Measurements from ENCODE around the gene PRAC2.
A peak's percentile ranks its signal among the peaks of the same experiment; 100 is the strongest.

PRAC2 gene

DNA sequence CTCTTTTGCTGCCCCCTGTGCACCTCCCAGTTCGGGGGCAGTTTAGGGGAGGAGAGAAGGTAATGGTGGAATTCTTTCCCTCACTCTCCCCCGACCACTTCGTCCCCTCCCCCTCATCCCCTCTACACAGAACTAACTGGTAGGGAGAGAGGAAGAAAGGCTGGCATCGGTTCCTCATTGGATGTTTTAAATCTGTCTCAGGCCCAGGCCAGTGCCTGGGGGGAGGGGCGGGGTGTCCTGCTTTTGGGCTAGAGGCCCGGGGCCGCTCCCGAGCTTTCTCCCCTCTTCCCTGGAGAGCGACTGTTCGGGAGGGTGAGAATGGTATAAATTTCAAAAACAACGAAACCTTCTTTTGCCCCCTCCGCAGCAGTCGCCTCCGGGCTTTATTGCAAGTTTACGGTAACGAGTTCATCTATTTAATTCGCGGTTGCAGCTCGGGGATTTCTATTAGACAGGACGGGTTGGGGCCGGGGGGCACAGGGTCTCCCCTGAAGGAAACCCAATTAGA is at the start of gene PRAC2:
PRAC2 (plus strand) TSS at position 271 of the 508 bp plus-strand sequence. CDS start 1,226 bp downstream, outside the sequence.
- no peak within 1 kb of the TSS for H3K27ac ChIP-seq (ENCODE audit: low read length)
- no peak within 1 kb of the TSS for H3K4me3 ChIP-seq (ENCODE audit: low read depth in 1 of 2, low read length in 2 of 2)
- H3K9me3 ChIP-seq (ENCODE audit: control insufficient read depth in 1 of 2, low read length in 2 of 2) = no peaks in the 10 kb centered on the region
- H3K27me3 ChIP-seq (ENCODE audit: low read depth, low read length) = peaks cover 92% of the 10 kb centered on the region
- no peaks in the 10 kb centered on the region for H3K36me3 ChIP-seq (ENCODE audit: control insufficient read depth in 1 of 2, insufficient read depth in 2 of 2, low read length in 2 of 2)
- peaks cover 5 to 43% of the 10 kb centered on the region in 2 donors for H3K4me1 ChIP-seq (ENCODE audit: control insufficient read depth in 1 of 2, insufficient read depth in 2 of 2, low read length in 2 of 2)

DNA sequence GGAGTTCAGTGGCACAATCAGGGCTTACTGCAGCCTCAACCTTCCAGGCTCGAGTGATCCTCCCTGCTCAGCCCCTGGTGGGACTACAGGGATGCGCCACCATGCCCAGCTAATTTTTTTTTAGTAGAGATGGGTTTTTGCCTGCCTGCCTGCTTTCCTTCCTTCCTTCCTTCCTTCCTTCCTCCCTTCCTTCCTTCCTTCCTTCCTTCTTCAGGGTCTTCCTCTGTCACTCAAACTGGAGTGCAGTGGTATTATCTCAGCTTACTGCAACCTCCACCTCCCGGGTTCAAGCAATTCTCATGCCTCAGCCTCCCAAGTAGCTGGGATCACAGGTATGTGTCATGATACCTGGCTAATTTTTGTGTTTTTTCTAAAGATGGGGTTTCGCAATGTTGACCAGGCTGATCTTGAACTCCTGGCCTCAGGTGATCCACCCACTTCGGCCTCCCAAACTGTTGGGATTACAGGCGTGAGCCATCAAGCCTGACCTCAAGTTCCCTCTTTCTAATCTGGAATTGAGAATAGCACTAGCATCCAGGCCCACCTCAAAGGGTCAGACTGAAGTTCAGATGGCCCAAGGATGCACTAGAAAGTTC is 45.9 kb upstream of the PRAC2 start:
- Histone ChIP-seq H3K27me3 (ENCODE audit: low read depth, low read length) (peaks cover 11% of the 10 kb centered on the region), H3K27ac (ENCODE audit: low read length) (no peak overlapping the region), H3K9me3 (ENCODE audit: control insufficient read depth in 1 of 2, low read length in 2 of 2) (no peaks in the 10 kb centered on the region), H3K4me3 (ENCODE audit: low read depth in 1 of 2, low read length in 2 of 2) (no peak overlapping the region), H3K4me1 (ENCODE audit: control insufficient read depth in 1 of 2, insufficient read depth in 2 of 2, low read length in 2 of 2) (peaks cover 0 to 10% of the 10 kb centered on the region in 2 donors), H3K36me3 (ENCODE audit: control insufficient read depth in 1 of 2, insufficient read depth in 2 of 2, low read length in 2 of 2) (no peaks in the 10 kb centered on the region)

DNA sequence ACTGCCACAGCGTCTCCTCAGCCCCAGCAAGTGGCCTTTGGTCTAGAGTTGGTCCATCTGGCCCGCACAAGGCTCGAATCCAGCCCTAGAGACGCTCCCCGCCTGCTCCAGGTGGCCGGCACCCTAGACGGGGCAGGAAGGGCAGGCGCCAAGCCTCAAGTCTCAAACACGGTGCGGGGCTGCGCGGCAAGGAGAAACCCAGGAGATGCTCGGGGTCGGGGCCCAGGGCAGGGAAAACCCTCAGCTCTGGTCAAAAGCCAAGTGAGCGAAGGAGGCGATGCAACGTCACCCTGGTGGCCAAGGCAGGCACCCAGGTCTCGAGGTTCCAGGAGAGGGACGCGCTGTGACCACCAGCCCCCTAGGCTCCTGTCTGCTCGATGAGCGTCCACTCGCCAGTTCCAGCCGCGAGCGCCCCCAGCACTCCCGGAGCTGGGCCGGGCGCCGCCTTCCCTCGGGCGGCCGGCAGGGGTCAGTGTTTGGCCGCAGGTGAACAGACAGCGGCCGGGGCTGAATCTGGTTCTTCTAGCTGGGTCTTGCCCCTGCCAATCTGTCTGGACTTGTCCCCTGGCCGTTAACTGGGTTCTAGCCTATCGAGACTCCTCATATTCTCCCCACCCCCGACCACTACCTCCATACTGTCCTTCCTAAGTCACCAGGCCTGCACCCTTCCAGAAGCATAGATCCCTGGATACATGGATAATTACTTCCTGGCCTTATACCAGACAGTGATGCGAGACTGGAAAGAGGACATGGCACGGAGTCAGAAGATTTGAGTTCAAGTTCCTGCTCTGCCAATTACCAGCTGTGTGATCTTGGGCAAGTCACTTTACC is 44.6 kb upstream of the PRAC2 start:
- Histone ChIP-seq H3K4me3 (ENCODE audit: low read depth in 1 of 2, low read length in 2 of 2) (peak overlapping the region in 1 of 2 donors; percentile 40), H3K27ac (ENCODE audit: low read length) (no peak overlapping the region), H3K27me3 (ENCODE audit: low read depth, low read length) (peaks cover 11% of the 10 kb centered on the region), H3K36me3 (ENCODE audit: control insufficient read depth in 1 of 2, insufficient read depth in 2 of 2, low read length in 2 of 2) (no peaks in the 10 kb centered on the region), H3K4me1 (ENCODE audit: control insufficient read depth in 1 of 2, insufficient read depth in 2 of 2, low read length in 2 of 2) (peaks cover 0 to 7% of the 10 kb centered on the region in 2 donors), H3K9me3 (ENCODE audit: control insufficient read depth in 1 of 2, low read length in 2 of 2) (no peaks in the 10 kb centered on the region)

DNA sequence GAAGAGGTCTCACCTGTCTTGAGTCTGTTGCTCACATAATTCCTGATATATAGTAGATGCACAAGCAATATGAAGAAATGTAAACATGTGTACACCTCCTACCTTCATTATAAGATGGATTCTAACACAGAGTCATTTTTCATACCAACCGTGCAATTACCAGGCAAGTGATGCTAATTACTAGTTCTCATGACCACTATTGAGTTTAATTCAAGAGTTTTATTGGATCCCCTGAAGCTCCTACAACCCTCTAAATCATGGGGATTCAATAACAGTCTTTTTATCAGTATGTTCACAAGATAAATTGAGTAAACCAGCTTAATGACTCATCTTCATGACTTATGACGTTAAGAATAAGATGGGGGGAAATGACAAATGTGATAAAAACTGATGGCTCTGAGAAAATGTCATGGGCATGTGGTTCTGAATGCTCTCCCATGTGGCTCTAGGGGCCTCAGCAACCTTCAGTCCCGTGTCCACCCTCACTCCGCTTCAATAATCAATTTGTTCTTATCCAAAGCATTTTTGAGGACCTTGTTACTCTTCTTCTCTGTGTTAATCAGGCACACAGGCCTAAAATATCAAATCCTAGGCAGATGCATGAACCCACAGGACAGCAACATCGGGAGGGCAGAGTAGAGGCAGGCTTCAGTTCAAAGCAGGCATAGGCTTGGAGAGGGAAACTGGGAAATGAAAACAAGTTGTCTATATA is 43.4 kb upstream of the PRAC2 start:
- Histone ChIP-seq H3K36me3 (ENCODE audit: control insufficient read depth in 1 of 2, insufficient read depth in 2 of 2, low read length in 2 of 2) (no peaks in the 10 kb centered on the region), H3K27me3 (ENCODE audit: low read depth, low read length) (peaks cover 11% of the 10 kb centered on the region), H3K9me3 (ENCODE audit: control insufficient read depth in 1 of 2, low read length in 2 of 2) (no peaks in the 10 kb centered on the region), H3K27ac (ENCODE audit: low read length) (no peak overlapping the region), H3K4me1 (ENCODE audit: control insufficient read depth in 1 of 2, insufficient read depth in 2 of 2, low read length in 2 of 2) (peaks cover 0 to 7% of the 10 kb centered on the region in 2 donors), H3K4me3 (ENCODE audit: low read depth in 1 of 2, low read length in 2 of 2) (no peak overlapping the region)

DNA sequence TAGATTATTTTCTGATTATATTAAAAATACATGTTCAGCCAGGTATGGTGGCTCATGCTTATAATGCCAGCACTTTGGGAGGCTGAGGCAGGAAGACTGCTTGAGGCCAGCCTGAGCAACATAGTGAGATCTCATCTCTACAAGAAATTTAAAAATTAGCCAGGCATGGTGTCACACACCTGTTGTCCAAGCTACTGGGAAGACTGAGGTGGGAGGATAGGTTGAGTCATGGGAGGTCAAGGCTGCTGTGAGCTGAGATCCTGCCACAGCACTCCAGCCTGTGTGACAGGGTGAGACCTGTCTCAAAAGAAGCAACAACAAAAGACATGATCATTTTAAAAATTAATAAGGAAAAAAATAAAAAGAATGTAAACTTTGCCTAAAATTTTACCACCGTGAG is 41.4 kb upstream of the PRAC2 start:
- H3K27ac ChIP-seq (ENCODE audit: low read length) = no peak overlapping the region
- H3K4me1 ChIP-seq (ENCODE audit: control insufficient read depth in 1 of 2, insufficient read depth in 2 of 2, low read length in 2 of 2) = peaks cover 0 to 7% of the 10 kb centered on the region in 2 donors
- H3K4me3 ChIP-seq (ENCODE audit: low read depth in 1 of 2, low read length in 2 of 2) = no peak overlapping the region
- H3K9me3 ChIP-seq (ENCODE audit: control insufficient read depth in 1 of 2, low read length in 2 of 2) = no peaks in the 10 kb centered on the region
- H3K27me3 ChIP-seq (ENCODE audit: low read depth, low read length) = peaks cover 11% of the 10 kb centered on the region
- no peaks in the 10 kb centered on the region for H3K36me3 ChIP-seq (ENCODE audit: control insufficient read depth in 1 of 2, insufficient read depth in 2 of 2, low read length in 2 of 2)

DNA sequence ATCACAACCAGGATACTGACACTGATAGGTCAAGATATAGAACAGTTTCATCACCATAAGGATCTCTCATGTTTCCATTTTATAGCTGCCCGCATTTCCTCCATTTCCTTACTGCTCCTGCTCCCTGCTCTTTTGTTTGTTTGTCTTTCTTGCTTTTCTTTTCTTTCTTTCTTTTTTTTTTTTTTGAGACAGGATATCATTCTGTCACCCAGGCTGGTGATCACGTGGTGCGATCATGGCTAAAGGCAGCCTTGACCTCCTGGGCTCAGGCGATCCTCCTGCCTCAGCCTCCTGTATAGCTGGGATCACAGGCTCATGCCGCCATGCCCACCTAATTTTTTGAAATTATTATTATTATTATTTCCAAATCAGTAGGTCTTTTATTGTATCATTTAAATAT is 32.3 kb upstream of the PRAC2 start:
- H3K36me3 ChIP-seq (ENCODE audit: control insufficient read depth in 1 of 2, insufficient read depth in 2 of 2, low read length in 2 of 2) = no peaks in the 10 kb centered on the region
- no peaks in the 10 kb centered on the region for H3K27me3 ChIP-seq (ENCODE audit: low read depth, low read length)
- peaks cover 0 to 3% of the 10 kb centered on the region in 2 donors for H3K9me3 ChIP-seq (ENCODE audit: control insufficient read depth in 1 of 2, low read length in 2 of 2)
- H3K27ac ChIP-seq (ENCODE audit: low read length) = no peak overlapping the region
- H3K4me3 ChIP-seq (ENCODE audit: low read depth in 1 of 2, low read length in 2 of 2) = no peak overlapping the region
- H3K4me1 ChIP-seq (ENCODE audit: control insufficient read depth in 1 of 2, insufficient read depth in 2 of 2, low read length in 2 of 2) = no peaks in the 10 kb centered on the region

DNA sequence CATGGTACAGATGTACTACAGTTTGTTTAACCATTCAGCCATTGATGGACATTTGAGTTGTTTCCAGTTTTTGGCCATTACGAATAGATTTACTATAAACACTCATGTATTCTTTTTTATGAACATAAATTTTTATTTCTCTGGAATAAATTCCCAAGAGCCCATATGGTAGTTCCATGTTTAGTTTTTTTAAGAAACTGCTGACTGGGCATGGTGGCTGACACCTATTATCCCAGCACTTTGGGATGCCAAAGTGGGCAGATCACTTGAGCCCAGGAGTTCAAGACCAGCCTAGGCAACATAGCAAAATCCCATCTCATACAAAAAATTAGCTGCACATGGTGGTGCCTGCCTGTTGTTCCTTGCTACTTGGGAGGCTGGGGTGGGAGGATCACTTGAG is 30.9 kb upstream of the PRAC2 start:
- Histone ChIP-seq H3K4me1 (ENCODE audit: control insufficient read depth in 1 of 2, insufficient read depth in 2 of 2, low read length in 2 of 2) (no peaks in the 10 kb centered on the region), H3K27ac (ENCODE audit: low read length) (no peak overlapping the region), H3K27me3 (ENCODE audit: low read depth, low read length) (no peaks in the 10 kb centered on the region), H3K9me3 (ENCODE audit: control insufficient read depth in 1 of 2, low read length in 2 of 2) (peaks cover 0 to 3% of the 10 kb centered on the region in 2 donors), H3K36me3 (ENCODE audit: control insufficient read depth in 1 of 2, insufficient read depth in 2 of 2, low read length in 2 of 2) (no peaks in the 10 kb centered on the region), H3K4me3 (ENCODE audit: low read depth in 1 of 2, low read length in 2 of 2) (no peak overlapping the region)

DNA sequence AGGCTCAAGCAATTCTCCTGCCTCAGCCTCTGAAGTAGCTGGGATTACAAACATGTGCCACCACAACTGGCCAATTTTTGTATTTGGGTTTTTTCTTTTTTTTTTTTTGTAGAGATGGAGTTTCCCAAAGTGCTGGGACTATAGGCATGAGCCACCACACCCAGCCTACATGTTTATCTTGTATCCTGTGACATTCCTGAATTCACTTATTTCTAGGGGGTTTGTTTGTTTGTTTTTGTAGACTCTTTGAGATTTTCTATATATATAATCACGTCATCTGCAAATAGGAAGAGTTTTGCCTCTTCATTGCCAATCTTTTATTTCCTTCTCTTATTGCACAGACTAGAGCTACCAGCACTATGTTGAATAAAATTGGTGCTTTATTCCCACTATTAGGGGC is 29.8 kb upstream of the PRAC2 start:
- H3K27me3 ChIP-seq (ENCODE audit: low read depth, low read length) = peaks cover 1% of the 10 kb centered on the region
- H3K27ac ChIP-seq (ENCODE audit: low read length) = no peak overlapping the region
- H3K4me3 ChIP-seq (ENCODE audit: low read depth in 1 of 2, low read length in 2 of 2) = no peak overlapping the region
- peaks cover 0 to 3% of the 10 kb centered on the region in 2 donors for H3K9me3 ChIP-seq (ENCODE audit: control insufficient read depth in 1 of 2, low read length in 2 of 2)
- no peaks in the 10 kb centered on the region for H3K36me3 ChIP-seq (ENCODE audit: control insufficient read depth in 1 of 2, insufficient read depth in 2 of 2, low read length in 2 of 2)
- H3K4me1 ChIP-seq (ENCODE audit: control insufficient read depth in 1 of 2, insufficient read depth in 2 of 2, low read length in 2 of 2) = no peaks in the 10 kb centered on the region

DNA sequence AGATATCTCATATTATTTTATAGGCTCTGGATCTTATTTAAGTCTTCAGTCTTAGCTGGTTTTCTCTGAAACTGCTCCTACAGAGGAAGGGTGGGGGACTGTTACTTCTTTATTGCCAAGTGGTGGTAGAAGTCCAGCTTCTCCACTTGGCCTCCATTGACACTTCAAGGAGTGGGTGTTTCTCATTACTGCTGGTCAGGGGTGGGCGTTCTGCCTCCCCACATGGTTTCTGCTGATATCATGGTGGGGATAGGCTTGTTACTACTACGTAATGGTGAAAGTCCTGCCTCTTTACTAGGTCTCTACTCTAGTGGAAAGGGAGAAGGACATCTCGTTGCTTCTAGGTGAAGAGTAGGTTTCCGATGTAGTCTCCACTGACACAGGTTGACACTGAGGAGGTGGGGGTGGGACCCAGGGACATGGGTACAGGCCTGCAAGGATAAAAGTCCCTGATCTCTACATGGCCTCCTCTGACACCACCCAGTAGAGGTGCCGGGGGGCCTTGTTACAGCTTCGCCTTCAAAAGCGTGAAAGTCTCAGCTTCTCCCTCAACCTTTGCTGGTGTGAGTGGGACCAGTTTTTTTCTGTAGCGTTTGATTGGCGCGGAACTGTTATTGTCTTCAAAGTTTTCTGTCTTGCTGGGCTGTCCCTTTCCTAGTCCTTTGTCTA is 21.0 kb upstream of the PRAC2 start:
- Histone ChIP-seq H3K4me1 (ENCODE audit: control insufficient read depth in 1 of 2, insufficient read depth in 2 of 2, low read length in 2 of 2) (no peaks in the 10 kb centered on the region), H3K9me3 (ENCODE audit: control insufficient read depth in 1 of 2, low read length in 2 of 2) (no peaks in the 10 kb centered on the region), H3K36me3 (ENCODE audit: control insufficient read depth in 1 of 2, insufficient read depth in 2 of 2, low read length in 2 of 2) (no peaks in the 10 kb centered on the region), H3K4me3 (ENCODE audit: low read depth in 1 of 2, low read length in 2 of 2) (no peak overlapping the region), H3K27ac (ENCODE audit: low read length) (no peak overlapping the region), H3K27me3 (ENCODE audit: low read depth, low read length) (peaks cover 6% of the 10 kb centered on the region)

DNA sequence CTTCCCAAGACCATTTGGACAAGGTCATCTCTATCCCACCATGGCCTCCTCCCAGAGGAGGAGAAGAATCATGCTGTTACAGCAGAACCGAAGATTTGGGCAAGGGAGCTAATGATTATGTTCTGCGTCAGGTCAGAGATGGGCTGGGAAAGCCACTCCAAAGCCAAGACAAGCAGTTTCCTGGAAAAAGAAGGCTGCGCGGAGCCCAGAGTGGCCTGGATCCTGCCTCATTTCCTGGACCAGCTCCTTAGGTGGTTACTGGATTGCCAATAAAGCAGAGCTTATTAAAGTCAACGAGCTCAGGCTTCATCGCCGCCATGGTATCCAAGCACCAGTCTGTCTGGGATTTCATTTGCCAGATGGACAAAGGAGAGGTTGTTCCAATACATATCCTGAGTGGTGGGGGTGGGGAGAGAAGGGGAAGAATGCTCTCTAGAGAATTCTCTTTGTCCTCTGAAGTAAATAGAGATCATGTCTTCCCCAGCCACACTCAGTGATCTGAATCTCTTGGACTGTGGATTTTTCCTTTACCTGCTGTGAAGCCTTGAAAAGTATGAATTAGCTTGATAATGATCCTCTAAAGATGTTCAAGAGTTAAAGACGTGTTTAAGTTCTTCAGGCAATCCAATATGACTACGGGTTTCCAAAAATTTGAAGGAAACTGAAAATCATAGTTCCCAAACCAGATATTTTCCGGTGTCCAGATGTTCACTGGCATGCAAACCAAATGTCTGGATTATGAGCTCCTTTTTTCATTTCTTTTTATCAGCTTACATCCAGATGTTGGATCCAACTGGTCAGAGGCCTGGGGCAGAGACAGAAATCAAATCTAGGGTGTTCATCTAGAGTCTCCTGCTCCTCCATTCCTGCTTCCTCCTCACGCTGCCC is 18.4 kb upstream of the PRAC2 start:
- Histone ChIP-seq H3K27ac (ENCODE audit: low read length) (no peak overlapping the region), H3K4me1 (ENCODE audit: control insufficient read depth in 1 of 2, insufficient read depth in 2 of 2, low read length in 2 of 2) (no peaks in the 10 kb centered on the region), H3K9me3 (ENCODE audit: control insufficient read depth in 1 of 2, low read length in 2 of 2) (no peaks in the 10 kb centered on the region), H3K36me3 (ENCODE audit: control insufficient read depth in 1 of 2, insufficient read depth in 2 of 2, low read length in 2 of 2) (no peaks in the 10 kb centered on the region), H3K4me3 (ENCODE audit: low read depth in 1 of 2, low read length in 2 of 2) (no peak overlapping the region), H3K27me3 (ENCODE audit: low read depth, low read length) (no peaks in the 10 kb centered on the region)
